Measurements from ENCODE around the gene CDC7. TPM values are rescaled to one million over a fixed set of nuclear protein-coding genes. Genes with fewer than 3 reads are reported as not detected.

Gene CDC7
- total RNA-seq, 1 donor from 2014 or later, result 5.6 TPM

Other genes with a start within 250 kb of the CDC7 start
- gene HFM1, start 96.0 kb upstream of the CDC7 start, total RNA-seq, result 0.07 TPM in 2 replicates